Stomach (tissue), 4 donors: Measurements from ENCODE around the gene TMEM245.
A peak's percentile ranks its signal among the peaks of the same experiment; 100 is the strongest.

Experiments
- EP300 ChIP-seq: sonication (generic); formaldehyde crosslinking; IDR thresholded peaks from one replicate; pipeline ENCODE4 v1.6.1; 2017; ENCODE audit warnings: antibody characterized with exemption
- POLR2A ChIP-seq, 4 donors: fragments of 450-650 bp; IDR thresholded peaks; one replicate each; pipeline ENCODE4 v1.6.1; 2016; ENCODE audit warnings: antibody characterized with exemption in 4 of 4, control low read depth in 2 of 4, mild to moderate bottlenecking in 1 of 4, moderate library complexity in 1 of 4
- POLR2AphosphoS5 ChIP-seq, 3 donors: sonication (generic); formaldehyde crosslinking; IDR thresholded peaks; one replicate each; pipeline ENCODE4 v1.6.1; 2016; ENCODE audit warnings: antibody characterized with exemption in 3 of 3
- TF ChIP-seq, protein P1 (sequence below), 7 experiments: fragments of 450-650 bp in 4 of 7; fragments of 200-600 bp in 3 of 7; sonication (generic) in 3 of 7; IDR thresholded peaks; one replicate each; pipeline ENCODE4 v1.5.1; 2016 to 2019; ENCODE audit warnings: antibody characterized with exemption in 7 of 7, control low read depth in 2 of 7, mild to moderate bottlenecking in 1 of 7

DNA sequence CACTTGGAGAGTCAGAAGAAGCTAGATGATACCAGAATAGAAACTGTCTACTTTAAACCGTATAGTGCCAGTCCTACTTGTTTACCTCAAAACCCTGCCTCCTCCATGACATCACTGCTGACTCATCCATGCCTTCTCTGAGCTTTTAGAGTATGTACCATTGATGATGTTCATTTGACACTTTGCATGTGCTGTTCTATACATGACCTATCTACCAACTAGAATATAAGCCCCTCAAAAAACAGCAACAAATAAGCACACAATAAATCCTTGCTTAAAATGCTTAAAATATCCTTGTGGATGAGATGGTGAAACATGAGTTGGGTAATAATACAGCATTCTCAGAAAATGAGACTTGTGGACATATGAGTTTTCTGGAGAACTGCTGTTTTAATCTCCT lies 109.0 kb downstream of the TMEM245 start:
- TF ChIP-seq EP300 = no peak
- TF ChIP-seq POLR2A (IDR thresholded peaks at IDR 0.05) = no peak
- TF ChIP-seq POLR2AphosphoS5 (IDR thresholded peaks at IDR 0.05) = peak in 1 of 3 donors; percentile 23
- TF ChIP-seq, protein P1, sequence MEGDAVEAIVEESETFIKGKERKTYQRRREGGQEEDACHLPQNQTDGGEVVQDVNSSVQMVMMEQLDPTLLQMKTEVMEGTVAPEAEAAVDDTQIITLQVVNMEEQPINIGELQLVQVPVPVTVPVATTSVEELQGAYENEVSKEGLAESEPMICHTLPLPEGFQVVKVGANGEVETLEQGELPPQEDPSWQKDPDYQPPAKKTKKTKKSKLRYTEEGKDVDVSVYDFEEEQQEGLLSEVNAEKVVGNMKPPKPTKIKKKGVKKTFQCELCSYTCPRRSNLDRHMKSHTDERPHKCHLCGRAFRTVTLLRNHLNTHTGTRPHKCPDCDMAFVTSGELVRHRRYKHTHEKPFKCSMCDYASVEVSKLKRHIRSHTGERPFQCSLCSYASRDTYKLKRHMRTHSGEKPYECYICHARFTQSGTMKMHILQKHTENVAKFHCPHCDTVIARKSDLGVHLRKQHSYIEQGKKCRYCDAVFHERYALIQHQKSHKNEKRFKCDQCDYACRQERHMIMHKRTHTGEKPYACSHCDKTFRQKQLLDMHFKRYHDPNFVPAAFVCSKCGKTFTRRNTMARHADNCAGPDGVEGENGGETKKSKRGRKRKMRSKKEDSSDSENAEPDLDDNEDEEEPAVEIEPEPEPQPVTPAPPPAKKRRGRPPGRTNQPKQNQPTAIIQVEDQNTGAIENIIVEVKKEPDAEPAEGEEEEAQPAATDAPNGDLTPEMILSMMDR (IDR thresholded peaks at IDR 0.05) = no peak
